Esophagus muscularis mucosa (tissue), 4 donors: Measurements from ENCODE around the gene MEFV.

ENCODE experiments used
- EP300 ChIP-seq: sonication (generic); formaldehyde crosslinking; IDR thresholded peaks from one replicate; pipeline ENCODE4 v1.6.1; 2017; ENCODE audit warnings: antibody characterized with exemption
- POLR2A ChIP-seq: fragments of 450-650 bp; IDR thresholded peaks from one replicate; pipeline ENCODE4 v1.6.1; 2017; ENCODE audit warnings: antibody characterized with exemption, moderate library complexity, mild to moderate bottlenecking, low read depth
- TF ChIP-seq, protein P1 (sequence below), 3 experiments: fragments of 200-600 bp in 2 of 3; fragments of 450-650 bp in 1 of 3; sonication (generic) in 2 of 3; IDR thresholded peaks; one replicate each; pipeline ENCODE4 v1.5.1; 2017 to 2019; ENCODE audit warnings: antibody characterized with exemption in 3 of 3, mild to moderate bottlenecking in 2 of 3, moderate library complexity in 1 of 3

DNA sequence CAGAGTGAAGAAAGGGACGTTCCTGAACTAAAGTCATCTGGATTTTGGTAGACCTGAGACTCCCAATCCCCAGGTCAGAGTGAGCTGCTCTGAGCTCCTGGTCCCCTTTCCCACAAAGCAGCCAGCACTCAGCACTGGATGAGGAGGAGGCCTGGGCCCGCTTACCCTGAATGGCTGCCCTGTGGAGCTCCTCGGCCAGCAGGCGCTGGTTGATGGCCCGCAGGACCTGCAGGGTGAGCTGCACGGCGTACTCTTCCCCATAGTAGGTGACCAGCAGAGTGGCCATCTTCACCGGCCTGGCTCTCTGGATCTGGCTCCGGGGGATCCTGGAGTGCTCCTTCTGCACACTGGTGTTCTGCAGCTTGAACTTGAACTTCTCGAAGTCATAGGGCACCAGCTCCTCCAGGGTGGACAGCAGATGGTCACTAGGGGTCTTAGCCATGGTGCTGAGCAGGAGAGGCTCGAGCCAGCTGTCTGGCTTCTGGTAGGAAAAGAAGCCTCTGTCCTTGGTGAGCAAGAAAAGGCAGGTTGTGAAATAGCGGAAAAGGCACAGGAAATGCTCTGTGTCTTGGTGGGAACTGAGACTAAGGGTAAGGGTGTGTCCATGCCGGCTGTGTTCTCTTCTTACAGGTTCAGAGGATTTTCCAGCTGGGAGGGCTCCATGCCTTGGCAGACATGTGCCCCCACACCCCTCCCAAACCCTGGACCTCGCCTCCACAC lies at the start of gene MEFV:
- TF ChIP-seq, protein P1, sequence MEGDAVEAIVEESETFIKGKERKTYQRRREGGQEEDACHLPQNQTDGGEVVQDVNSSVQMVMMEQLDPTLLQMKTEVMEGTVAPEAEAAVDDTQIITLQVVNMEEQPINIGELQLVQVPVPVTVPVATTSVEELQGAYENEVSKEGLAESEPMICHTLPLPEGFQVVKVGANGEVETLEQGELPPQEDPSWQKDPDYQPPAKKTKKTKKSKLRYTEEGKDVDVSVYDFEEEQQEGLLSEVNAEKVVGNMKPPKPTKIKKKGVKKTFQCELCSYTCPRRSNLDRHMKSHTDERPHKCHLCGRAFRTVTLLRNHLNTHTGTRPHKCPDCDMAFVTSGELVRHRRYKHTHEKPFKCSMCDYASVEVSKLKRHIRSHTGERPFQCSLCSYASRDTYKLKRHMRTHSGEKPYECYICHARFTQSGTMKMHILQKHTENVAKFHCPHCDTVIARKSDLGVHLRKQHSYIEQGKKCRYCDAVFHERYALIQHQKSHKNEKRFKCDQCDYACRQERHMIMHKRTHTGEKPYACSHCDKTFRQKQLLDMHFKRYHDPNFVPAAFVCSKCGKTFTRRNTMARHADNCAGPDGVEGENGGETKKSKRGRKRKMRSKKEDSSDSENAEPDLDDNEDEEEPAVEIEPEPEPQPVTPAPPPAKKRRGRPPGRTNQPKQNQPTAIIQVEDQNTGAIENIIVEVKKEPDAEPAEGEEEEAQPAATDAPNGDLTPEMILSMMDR (IDR thresholded peaks at IDR 0.05) = no peak
- TF ChIP-seq POLR2A (no peak), EP300 (no peak)
